ENCODE results near the gene MACROD1.

DNA sequence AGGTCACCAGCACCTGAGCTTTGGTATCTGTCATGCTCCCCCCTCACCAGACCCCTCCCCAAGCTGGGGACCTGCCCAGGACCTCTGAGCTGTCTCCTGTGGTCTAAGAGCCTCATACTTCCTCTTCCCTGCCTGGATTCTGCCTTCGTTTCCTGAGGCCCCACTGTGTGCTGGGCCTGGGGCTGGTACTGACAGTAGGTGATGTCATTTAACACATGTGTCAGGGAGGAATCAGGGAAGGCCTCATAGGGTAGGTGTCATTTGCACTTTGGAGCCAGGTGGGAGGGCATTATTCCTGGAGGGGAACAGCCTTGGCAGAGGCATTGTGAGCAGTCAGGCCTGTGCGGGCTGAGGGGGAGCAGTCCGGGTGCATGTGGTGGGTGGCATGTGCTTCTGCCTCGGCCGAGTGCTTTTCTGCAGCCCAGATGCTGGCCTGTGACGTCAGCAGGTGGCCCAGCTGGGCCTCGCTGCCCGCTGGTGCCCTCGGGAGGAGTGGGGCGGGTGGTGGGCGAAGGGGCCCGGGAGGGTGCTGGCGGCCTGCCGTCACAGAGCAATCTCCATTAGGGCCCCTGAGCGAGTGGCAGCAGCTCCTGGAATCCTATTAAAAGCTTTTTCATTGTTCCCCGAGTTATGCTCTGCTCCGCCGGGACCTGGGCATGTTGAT is 121.1 kb downstream of the MACROD1 start:
- no peak for TF ChIP-seq CTCF (IDR thresholded peaks at IDR 0.05 in 8 of 11, conservative IDR thresholded peaks at IDR 0.05 in 3 of 11)
- no peak for TF ChIP-seq POLR2AphosphoS5 (IDR thresholded peaks at IDR 0.05)
- no peak for TF ChIP-seq POLR2A (IDR thresholded peaks at IDR 0.05)

Measured in spleen (tissue), 7 donors.